KBM-7 (cell line): Measurements from ENCODE around the gene IFI35.
"Not testable (repeated sequence)": the region's sequence is repeated elsewhere in the genome, so short reads cannot be mapped to it uniquely, and the experiment has no call there.

Experiments used
- DNase-seq: peaks from one replicate; pipeline ENCODE4 v3.0.0-alpha.2; 2015
- in situ Hi-C: fragments of 300-500 bp; cut with MboI; formaldehyde crosslinking; loops from 2 replicates; pipeline ENCODE4 v1.14.3; 2020; ENCODE audit warnings: low sequenced_read_pairs, low pct_unique_long_range_greater_than_20kb, mixed read lengths

Gene IFI35

DNA sequence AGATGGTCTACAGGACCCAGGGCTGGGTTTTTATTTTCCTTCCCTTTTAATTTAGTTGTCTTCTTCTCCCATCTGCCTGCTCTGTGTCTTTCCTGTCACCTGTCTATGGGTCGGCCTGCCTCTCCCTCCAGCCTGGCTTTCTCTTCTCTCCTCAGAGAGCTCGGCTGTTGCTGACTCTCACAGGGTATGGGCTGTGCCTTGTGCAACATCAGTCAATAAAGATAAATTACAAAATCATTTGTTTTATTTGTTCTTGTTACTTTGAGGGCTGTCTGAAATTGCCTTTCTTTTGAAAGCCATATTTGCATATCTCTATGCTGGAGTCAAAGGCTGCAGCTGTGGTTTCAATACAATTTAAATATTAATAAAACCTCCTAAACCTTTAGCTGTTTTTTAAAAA, 34.1 kb downstream of the IFI35 start:
- no peak for DNase-seq
- in situ Hi-C loops: no loop called here

- in situ Hi-C loops: no loop called here
- DNase-seq: no peak
Observed at GRCh38 chr17:43042025-43042628, 35.5 kb downstream of the IFI35 start.

- in situ Hi-C loops: no loop called here
- no peak for DNase-seq
Observed at GRCh38 chr17:43043307-43043706, 36.7 kb downstream of the IFI35 start.

DNA sequence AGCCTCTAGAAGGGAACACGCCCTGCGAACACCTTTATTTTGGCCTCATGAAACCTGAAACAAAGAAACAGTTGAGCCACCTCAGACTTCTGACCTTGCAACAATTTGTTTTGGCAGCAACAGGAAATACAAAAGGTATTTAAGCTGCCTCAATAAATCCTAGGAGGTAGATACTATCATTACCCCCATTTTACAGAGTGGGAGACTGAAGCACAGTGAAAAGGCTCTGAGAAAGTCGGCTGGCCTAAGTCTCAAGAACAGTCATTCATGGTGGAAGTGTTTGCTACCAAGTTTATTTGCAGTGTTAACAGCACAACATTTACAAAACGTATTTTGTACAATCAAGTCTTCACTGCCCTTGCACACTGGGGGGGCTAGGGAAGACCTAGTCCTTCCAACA, 37.4 kb downstream of the IFI35 start:
- in situ Hi-C loops: no loop called here

GRCh38 chr17:43051969-43052368, 45.4 kb downstream of the IFI35 start:
- no peak for DNase-seq
- in situ Hi-C loops: no loop called here

More for the DNA sequence above, 37.4 kb downstream of the IFI35 start:
- no peak for DNase-seq

- in situ Hi-C loops, DNase-seq: not testable (repeated sequence)
Observed at GRCh38 chr17:43053008-43053407, 46.4 kb downstream of the IFI35 start.

DNA sequence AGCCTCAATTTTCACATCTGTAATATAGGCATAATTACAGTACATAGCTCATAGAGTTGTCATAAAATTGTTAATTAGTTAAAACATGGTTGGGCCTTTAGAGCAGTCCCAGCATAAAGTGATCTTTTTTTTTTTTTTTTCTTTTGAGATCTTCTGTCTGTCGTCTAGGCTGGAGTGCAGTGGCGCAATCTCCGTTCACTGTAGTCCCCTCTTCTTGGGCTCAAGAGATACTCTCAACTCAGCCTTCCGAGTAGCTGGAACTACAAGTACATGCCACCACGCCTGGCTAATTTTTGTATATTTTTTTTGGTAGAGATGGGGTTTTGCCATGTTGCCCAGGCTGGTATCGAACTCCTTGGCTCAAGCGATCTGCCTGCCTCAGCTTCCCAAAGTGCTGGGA, 49.5 kb downstream of the IFI35 start:
- no peak for DNase-seq
- in situ Hi-C loops: no loop called here

- DNase-seq: no peak
- in situ Hi-C loops: no loop called here
Observed at GRCh38 chr17:43062984-43063638, 56.5 kb downstream of the IFI35 start.
